GM19240 (cell line): ENCODE data around the gene CLTCL1.
"Not testable (repeated sequence)": the region's sequence is repeated elsewhere in the genome, so short reads cannot be mapped to it uniquely, and the experiment has no call there.

ENCODE experiments used
- DNase-seq: peaks from one replicate; pipeline ENCODE4 v3.0.0; 2011; ENCODE audit warnings: low spot score; ENCODE audit not compliant: insufficient read length

Gene CLTCL1

GRCh38 chr22:19218541-19219233 lies 72.8 kb downstream of the CLTCL1 start:
- no peak for DNase-seq

- DNase-seq, result no peak
Observed at GRCh38 chr22:19216579-19216978, 74.9 kb downstream of the CLTCL1 start.

DNA sequence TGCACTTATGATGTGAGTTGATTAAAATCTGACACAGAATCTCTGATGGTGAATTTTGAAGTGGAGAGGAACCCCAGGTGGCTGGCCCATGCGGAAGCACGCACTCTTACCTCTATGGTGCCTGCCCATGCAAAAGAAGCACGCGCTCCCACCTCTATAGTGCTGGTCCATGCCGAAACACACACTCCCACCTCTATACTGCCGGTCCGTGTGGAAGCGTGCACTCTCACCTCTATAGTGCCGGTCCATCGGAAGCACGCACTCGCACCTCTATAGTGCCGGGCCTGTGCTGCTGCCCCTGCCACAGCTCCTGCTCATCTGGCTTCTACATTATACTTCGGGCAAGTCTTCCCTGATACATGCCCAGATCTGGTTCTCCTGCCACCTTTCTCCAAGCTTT lies 76.2 kb downstream of the CLTCL1 start:
- DNase-seq, result no peak

GRCh38 chr22:19214078-19214473 lies 77.4 kb downstream of the CLTCL1 start:
- DNase-seq, result no peak

DNA sequence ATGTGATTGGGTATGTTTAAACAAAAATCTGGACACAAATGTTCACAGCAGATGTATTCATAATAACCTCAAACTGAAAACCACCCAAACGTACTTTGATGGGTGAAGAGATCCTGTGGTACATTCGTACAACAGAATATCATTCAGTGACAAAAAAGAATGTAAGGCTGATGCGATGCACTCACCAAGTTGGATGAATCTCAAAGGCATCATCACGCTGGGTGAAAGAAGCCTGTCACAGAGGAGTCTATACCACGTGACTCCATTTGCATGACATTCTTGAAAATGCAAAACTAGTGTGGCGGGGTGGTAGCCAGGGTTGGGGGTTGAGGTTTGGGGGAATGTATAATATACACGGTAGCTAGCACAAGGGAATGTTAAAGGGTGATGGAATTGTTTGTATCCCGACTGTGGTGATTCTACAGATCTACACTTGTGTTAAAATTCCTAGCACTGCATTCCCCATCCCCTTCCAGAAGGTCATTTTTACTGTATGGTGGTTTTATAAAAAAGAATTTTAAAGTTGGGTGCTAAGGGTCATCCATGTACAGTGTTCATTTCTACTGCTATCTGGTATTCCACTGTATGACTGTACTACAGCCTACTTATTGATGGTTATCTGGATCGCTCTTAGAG lies 78.0 kb downstream of the CLTCL1 start:
- no peak for DNase-seq

- no peak for DNase-seq
Observed at GRCh38 chr22:19213001-19213400, 78.5 kb downstream of the CLTCL1 start.

DNA sequence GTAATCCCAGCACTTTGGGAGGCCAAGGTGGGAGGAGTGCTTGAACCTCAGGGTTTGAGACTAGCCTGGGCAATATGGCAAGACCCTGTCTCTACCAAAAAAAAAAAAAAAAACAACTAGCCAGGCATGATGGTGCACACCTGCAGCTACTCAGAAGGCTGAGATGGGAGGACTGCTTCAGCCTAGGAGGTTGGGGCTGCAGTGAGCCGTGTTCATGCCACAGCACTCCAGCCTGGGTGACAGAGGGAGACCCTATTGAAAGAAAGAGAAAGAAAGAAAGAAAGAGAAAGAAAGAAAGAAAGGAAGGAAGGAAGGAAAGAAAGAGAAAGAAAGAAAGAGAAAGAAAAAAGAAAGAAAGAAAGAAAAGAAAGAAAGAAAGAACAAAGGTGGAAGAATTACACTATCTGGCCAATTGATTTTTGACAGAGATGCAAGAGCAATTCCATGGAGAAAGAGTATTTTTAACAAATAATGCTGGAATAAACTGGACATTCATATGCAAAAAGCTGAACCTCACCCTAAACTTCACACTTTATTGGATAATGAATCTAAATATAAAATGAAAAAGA lies 79.1 kb downstream of the CLTCL1 start:
- no peak for DNase-seq

GRCh38 chr22:19210188-19210587 lies 81.3 kb downstream of the CLTCL1 start:
- DNase-seq, result no peak

DNA sequence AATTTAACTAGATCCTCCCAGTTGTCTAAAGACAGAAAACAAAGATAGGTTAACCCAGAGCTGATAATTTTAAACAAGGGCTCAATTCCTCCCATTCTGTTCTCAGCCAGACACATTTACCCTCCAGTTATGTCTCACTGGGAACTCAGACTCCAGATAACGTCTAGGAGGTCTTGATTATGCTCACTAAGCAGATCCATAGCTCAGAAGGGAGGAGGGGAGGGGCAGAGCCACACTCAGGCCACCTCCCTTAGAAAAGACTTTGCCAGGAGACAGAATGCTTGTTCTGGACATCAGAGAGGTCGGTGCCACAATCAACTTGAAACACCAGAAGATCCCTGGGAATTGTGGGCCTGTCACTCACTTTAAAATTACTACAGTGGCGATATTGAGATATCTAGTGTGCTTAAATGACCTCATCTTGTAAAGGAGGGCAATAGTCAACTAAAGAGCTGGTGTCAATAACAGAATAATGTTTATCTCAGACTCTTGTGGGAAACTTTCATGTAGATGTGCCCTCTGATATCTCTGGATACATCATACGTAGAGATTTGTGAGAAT lies 83.2 kb downstream of the CLTCL1 start:
- no peak for DNase-seq

- DNase-seq, result no peak
Observed at GRCh38 chr22:19207884-19208283, 83.6 kb downstream of the CLTCL1 start.

DNA sequence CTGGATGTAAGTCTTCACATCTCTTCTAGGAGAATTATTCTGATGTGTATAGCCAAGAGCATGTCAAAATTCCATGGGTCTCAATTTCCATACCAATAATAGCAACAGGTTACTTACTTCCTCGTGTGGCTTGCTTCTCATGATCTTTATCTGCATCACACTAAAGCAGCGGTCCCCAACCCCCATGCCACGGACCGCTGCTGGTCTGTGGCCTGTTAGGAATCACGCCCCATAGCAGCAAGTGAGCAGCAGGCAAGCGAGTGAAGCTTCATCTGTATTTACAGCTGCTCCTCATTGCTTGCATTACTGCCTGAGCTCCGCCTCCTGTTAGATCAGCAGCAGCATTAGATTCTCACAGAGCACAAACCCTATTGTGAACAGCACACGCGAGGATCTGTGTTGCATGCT lies 84.1 kb downstream of the CLTCL1 start:
- DNase-seq, result no peak

GRCh38 chr22:19206287-19206686 lies 85.2 kb downstream of the CLTCL1 start:
- DNase-seq, result no peak

DNA sequence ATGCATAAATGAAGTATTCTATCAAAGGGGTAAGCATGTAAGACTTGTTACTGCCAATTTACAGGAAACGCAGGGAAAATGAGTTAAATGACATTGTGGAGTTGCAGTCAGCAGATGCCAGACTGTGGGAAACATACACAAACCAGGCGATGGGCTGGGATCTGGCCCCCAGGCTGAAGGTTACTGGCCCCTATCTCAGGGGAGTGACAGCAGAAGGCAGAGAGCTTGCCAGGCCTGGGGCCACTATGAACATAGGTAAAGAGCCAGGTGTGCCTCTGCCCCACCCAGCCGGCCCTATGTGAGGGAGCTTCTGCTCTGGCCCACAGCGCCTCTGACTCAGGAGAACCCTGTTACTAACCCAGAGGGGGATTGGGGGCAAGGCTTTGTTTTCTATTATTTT lies 86.9 kb downstream of the CLTCL1 start:
- no peak for DNase-seq

DNA sequence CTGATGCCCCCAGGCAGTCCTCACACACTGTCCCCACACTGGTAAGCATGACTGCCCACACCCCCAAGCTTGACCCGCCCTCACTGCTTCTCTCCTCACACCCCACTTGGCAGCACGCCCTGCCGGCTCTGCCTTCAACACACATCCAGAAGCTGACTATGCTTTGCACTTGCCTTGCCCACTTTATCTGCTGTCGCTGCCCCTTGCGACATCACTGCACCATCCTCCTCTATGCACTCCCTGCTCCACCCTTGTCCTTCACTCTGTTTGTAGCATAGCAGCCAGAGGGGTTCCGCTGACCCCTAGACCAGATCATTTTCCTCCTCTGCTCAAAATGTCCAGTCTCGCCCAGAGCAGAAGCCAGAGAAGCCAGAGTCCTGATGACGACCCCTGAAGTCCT lies 87.7 kb downstream of the CLTCL1 start:
- DNase-seq, result no peak

DNA sequence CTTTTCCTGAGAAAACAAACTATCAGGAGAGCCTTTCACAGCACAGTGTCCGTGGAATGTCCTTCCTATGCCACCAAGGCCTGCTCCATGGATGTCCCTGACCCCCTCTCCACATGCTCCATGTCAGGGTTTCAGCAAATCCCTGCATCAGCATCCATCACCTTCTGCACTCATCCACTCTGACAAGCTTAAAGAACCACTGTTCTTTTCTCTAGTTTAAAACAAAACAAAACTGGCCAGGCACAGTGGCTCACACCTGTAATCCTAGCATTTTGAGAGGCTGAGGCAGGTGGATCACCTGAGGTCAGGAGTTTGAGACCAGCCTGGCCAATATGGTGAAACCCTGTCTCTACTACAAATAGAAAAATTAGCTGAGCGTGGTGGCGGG lies 88.7 kb downstream of the CLTCL1 start:
- DNase-seq, result not testable (repeated sequence)

DNA sequence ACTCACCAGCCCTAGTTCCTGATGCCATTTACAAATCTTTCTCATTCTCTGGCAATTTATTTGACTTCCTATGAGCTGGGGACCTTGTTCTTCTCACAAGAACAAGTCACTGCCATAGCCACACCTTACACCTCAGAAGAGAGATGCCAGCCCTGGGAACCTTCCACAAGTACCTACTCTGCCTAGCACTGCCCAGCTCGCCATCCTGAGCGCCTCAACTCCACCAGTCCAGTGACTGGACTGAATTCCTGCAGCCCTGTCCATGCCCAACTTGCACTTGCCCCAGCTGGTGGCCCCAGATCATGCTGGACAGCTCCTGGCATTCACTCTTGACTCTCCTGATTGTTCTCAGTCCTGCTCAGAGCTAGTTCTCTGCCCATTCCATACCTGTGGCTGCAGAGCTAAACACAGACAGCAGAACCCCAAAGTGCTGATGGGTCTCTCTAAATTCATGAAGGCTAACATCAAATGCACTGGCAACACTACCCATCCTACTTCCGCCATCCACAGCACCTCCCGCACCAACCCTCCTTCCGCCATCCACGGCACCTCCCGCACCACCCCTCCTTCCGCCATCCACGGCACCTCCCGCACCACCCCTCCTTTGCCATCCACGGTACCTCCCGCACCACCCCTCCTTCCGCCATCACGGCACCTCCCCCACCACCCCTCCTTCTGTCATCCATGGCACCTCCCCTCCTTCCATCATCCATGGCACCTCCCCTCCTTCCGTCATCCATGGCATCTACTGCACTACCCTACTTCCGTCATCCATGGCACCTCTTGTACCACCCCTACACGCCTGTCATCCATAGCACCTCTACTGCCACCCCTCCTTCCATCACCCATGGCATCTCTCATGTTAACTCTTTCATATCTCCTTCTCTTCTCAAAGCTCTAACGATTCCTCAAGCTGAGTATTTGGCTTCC lies 89.4 kb downstream of the CLTCL1 start:
- no peak for DNase-seq

GRCh38 chr22:19201130-19201868 lies 90.2 kb downstream of the CLTCL1 start:
- DNase-seq, result no peak

- no peak for DNase-seq
Observed at GRCh38 chr22:19199479-19199878, 92.0 kb downstream of the CLTCL1 start.

GRCh38 chr22:19197997-19198865 lies 93.3 kb downstream of the CLTCL1 start:
- no peak for DNase-seq
